Neural progenitor cell (in vitro differentiated cells): ENCODE data around the gene DLEC1. TPM values are rescaled to one million over a fixed set of nuclear protein-coding genes. Genes with fewer than 3 reads are reported as not detected.

ENCODE experiments used
- DNase-seq: peaks from one replicate; pipeline ENCODE4 v3.0.0-alpha.2; 2016; ENCODE audit warnings: low spot score
- H2AFZ ChIP-seq: fragments of 200-600 bp; sonication (generic); replicated peaks from 2 replicates; pipeline ENCODE4 v1.6.1; 2016; ENCODE audit warnings: antibody characterized with exemption
- H3F3A ChIP-seq: fragments of 200-600 bp; sonication (generic); 2 replicates; pipeline ENCODE4 v1.6.1; 2016; ENCODE audit warnings: antibody characterized with exemption, low read depth
- H3K27ac ChIP-seq: fragments of 200-600 bp; sonication (generic); 2 replicates; pipeline ENCODE4 v1.5.1; 2016; ENCODE audit warnings: mild to moderate bottlenecking
- H3K27me3 ChIP-seq: fragments of 200-600 bp; sonication (generic); 2 replicates; pipeline ENCODE4 v1.6.1; 2016; ENCODE audit warnings: mild to moderate bottlenecking, moderate library complexity
- H3K36me3 ChIP-seq: fragments of 200-600 bp; sonication (generic); 2 replicates; pipeline ENCODE4 v1.5.1; 2016
- H3K4me1 ChIP-seq: fragments of 200-600 bp; sonication (generic); 2 replicates; pipeline ENCODE4 v1.6.1; 2016; ENCODE audit warnings: mixed run types
- H3K4me2 ChIP-seq: fragments of 200-600 bp; sonication (generic); 2 replicates; pipeline ENCODE4 v1.6.1; 2016
- H3K4me3 ChIP-seq: fragments of 200-600 bp; sonication (generic); 2 replicates; pipeline ENCODE4 v1.5.1; 2016
- H3K79me2 ChIP-seq: fragments of 200-600 bp; sonication (generic); 2 replicates; pipeline ENCODE4 v1.6.1; 2016; ENCODE audit warnings: low read depth
- H3K9ac ChIP-seq: fragments of 200-600 bp; sonication (generic); 2 replicates; pipeline ENCODE4 v1.6.1; 2016
- H3K9me3 ChIP-seq: fragments of 200-600 bp; sonication (generic); 2 replicates; pipeline ENCODE4 v1.5.1; 2016; ENCODE audit warnings: low read depth
- H4K20me1 ChIP-seq: fragments of 200-600 bp; sonication (generic); 2 replicates; pipeline ENCODE4 v1.6.1; 2016; ENCODE audit warnings: low read depth
- H3K27ac Mint-ChIP-seq: 3 replicates; pipeline ENCODE4 v1.8.0; 2021; ENCODE audit warnings: mixed read lengths
- H3K27me3 Mint-ChIP-seq: 2 replicates; pipeline ENCODE4 v1.8.0; 2022; ENCODE audit warnings: low read depth, mild to moderate bottlenecking, inconsistent platforms, moderate library complexity, mixed read lengths; ENCODE audit not compliant: insufficient read depth
- H3K36me3 Mint-ChIP-seq: 3 replicates; pipeline ENCODE4 v1.8.0; 2021; ENCODE audit warnings: mixed read lengths
- H3K4me1 Mint-ChIP-seq: 3 replicates; pipeline ENCODE4 v1.8.0; 2021; ENCODE audit warnings: mixed read lengths
- H3K4me3 Mint-ChIP-seq: 3 replicates; pipeline ENCODE4 v1.8.0; 2021; ENCODE audit warnings: mild to moderate bottlenecking, moderate library complexity, mixed read lengths
- H3K9me3 Mint-ChIP-seq: 3 replicates; pipeline ENCODE4 v1.8.0; 2020; ENCODE audit warnings: mixed read lengths
- CTCF ChIP-seq: fragments of 200-600 bp; sonication (generic); IDR thresholded peaks from 2 replicates; pipeline ENCODE4 v1.5.1; 2017; ENCODE audit warnings: antibody characterized with exemption, mild to moderate bottlenecking
- EZH2 ChIP-seq: fragments of 200-600 bp; sonication (generic); IDR thresholded peaks from 2 replicates; pipeline ENCODE4 v1.6.1; 2017; ENCODE audit warnings: antibody characterized with exemption, mild to moderate bottlenecking, moderate library complexity
- EZH2phosphoT487 ChIP-seq: fragments of 200-600 bp; sonication (generic); IDR thresholded peaks from 2 replicates; pipeline ENCODE4 v1.6.1; 2017; ENCODE audit warnings: antibody characterized with exemption
- total RNA-seq: library from RNA; depleted of rRNA; stranded (reverse); fragments of >200 nt; gene quantifications from 2 replicates; pipeline ENCODE4 v1.2.3, GENCODE V29; 2015; ENCODE audit warnings: low replicate concordance

Gene DLEC1
- total RNA-seq, 1 donor from 2014 or later: 0.60 TPM

DNA sequence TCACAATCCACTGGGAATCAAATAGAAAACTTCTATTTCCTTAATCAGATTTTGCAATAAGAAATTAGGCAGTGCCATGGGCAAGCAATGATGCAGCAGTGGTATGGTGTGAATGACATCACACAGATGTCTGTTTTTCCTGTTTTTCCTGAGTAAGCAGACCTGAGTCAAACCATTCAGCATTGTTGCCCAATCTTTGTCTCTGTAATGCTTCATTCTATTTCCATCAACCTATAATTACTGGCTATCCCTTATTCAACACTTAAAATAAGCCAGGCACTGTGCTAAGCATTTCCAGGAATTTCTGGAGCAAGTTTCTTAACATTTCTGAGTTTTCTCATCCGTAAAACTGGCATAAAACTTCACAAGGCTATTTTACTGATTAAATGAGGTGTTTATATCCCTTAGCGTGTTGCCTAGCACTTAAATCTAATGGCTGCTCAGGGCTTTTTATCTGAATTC, 115.1 kb downstream of the DLEC1 start:
- no peak overlapping the region for H3K4me2 ChIP-seq
- Mint-ChIP-seq H3K27ac (no peak overlapping the region), H3K4me1 (no peaks in the 10 kb centered on the region), H3K4me3 (no peak overlapping the region), H3K36me3 (no peaks in the 10 kb centered on the region), H3K9me3 (no peaks in the 10 kb centered on the region), H3K27me3 (peaks cover 3% of the 10 kb centered on the region)
- H3K4me1 ChIP-seq: peaks cover 8% of the 10 kb centered on the region
- H3F3A ChIP-seq: peaks cover 7% of the 10 kb centered on the region
- no peak for DNase-seq
- H2AFZ ChIP-seq: no peak overlapping the region
- no peaks in the 10 kb centered on the region for H4K20me1 ChIP-seq
- H3K27me3 ChIP-seq: no peaks in the 10 kb centered on the region
- H3K27ac ChIP-seq: no peak overlapping the region
- H3K9ac ChIP-seq: no peak overlapping the region
- H3K36me3 ChIP-seq: no peaks in the 10 kb centered on the region
- no peak overlapping the region for H3K4me3 ChIP-seq
- no peaks in the 10 kb centered on the region for H3K9me3 ChIP-seq
- TF ChIP-seq EZH2 (no peak), EZH2phosphoT487 (no peak), CTCF (no peak)
- no peaks in the 10 kb centered on the region for H3K79me2 ChIP-seq

- H3K9me3 Mint-ChIP-seq: no peaks in the 10 kb centered on the region
- H3K27ac Mint-ChIP-seq: no peak overlapping the region
- H3K4me1 ChIP-seq: peaks cover 8% of the 10 kb centered on the region
- no peak overlapping the region for H2AFZ ChIP-seq
- no peaks in the 10 kb centered on the region for H3K79me2 ChIP-seq
- H3K4me2 ChIP-seq: no peak overlapping the region
- H3K27me3 Mint-ChIP-seq: peaks cover 4% of the 10 kb centered on the region
- H3K9ac ChIP-seq: no peak overlapping the region
- no peaks in the 10 kb centered on the region for H3K36me3 Mint-ChIP-seq
- H3K4me3 Mint-ChIP-seq: no peak overlapping the region
- H3K9me3 ChIP-seq: no peaks in the 10 kb centered on the region
- no peak for TF ChIP-seq EZH2
- TF ChIP-seq CTCF: no peak
- TF ChIP-seq EZH2phosphoT487: no peak
- H3K27me3 ChIP-seq: no peaks in the 10 kb centered on the region
- no peak overlapping the region for H3K4me3 ChIP-seq
- no peak for DNase-seq
- peaks cover 11% of the 10 kb centered on the region for H3F3A ChIP-seq
- H3K36me3 ChIP-seq: no peaks in the 10 kb centered on the region
- H4K20me1 ChIP-seq: no peaks in the 10 kb centered on the region
- no peaks in the 10 kb centered on the region for H3K4me1 Mint-ChIP-seq
- no peak overlapping the region for H3K27ac ChIP-seq
These were observed 115.7 kb downstream of the DLEC1 start for GRCh38 chr3:38154625-38155255.

- Histone ChIP-seq H3K27me3 (no peaks in the 10 kb centered on the region), H3F3A (peaks cover 20% of the 10 kb centered on the region), H3K4me3 (no peak overlapping the region), H3K27ac (no peak overlapping the region), H2AFZ (no peak overlapping the region), H3K9me3 (no peaks in the 10 kb centered on the region), H3K4me2 (no peak overlapping the region), H3K79me2 (no peaks in the 10 kb centered on the region), H3K9ac (no peak overlapping the region), H3K36me3 (no peaks in the 10 kb centered on the region), H3K4me1 (peaks cover 8% of the 10 kb centered on the region), H4K20me1 (no peaks in the 10 kb centered on the region)
- Mint-ChIP-seq H3K36me3 (no peaks in the 10 kb centered on the region), H3K27ac (no peak overlapping the region), H3K9me3 (no peaks in the 10 kb centered on the region), H3K4me3 (no peak overlapping the region), H3K27me3 (peaks cover 6% of the 10 kb centered on the region), H3K4me1 (no peaks in the 10 kb centered on the region)
- TF ChIP-seq CTCF: no peak
- no peak for TF ChIP-seq EZH2phosphoT487
- no peak for TF ChIP-seq EZH2
- DNase-seq: no peak
These were observed 116.8 kb downstream of the DLEC1 start for GRCh38 chr3:38155825-38156224.
